HUES48 (cell line): ENCODE data around the gene NEU2.

Experiments
- H3K27ac ChIP-seq: one replicate; pipeline ENCODE4 v1.7.0; 2013; ENCODE audit warnings: low read depth, low read length, inconsistent platforms
- H3K27me3 ChIP-seq: 2 replicates; pipeline ENCODE4 v1.6.1; 2013; ENCODE audit warnings: mild to moderate bottlenecking, low read length; ENCODE audit not compliant: control insufficient read depth, insufficient read depth
- H3K36me3 ChIP-seq: 2 replicates; pipeline ENCODE4 v1.6.1; 2013; ENCODE audit warnings: low read length; ENCODE audit not compliant: control insufficient read depth, insufficient read depth
- H3K4me1 ChIP-seq: 2 replicates; pipeline ENCODE4 v1.6.1; 2013; ENCODE audit warnings: mild to moderate bottlenecking, low read length; ENCODE audit not compliant: control insufficient read depth, insufficient read depth
- H3K4me3 ChIP-seq: 2 replicates; pipeline ENCODE4 v1.5.1; 2013; ENCODE audit warnings: mild to moderate bottlenecking, low read depth, low read length
- H3K9ac ChIP-seq: 2 replicates; pipeline ENCODE4 v1.6.1; 2013; ENCODE audit warnings: mild to moderate bottlenecking, low read depth, low read length, moderate library complexity
- H3K9me3 ChIP-seq: 2 replicates; pipeline ENCODE4 v1.6.1; 2013; ENCODE audit warnings: low read length; ENCODE audit not compliant: control insufficient read depth, insufficient read depth

Gene NEU2

GRCh38 chr2:233000886-233001750 is 31.4 kb upstream of the NEU2 start:
- H3K4me1 ChIP-seq, result no peaks in the 10 kb centered on the region
- H3K27ac ChIP-seq, result no peak overlapping the region
- no peak overlapping the region for H3K9ac ChIP-seq
- no peak overlapping the region for H3K4me3 ChIP-seq
- no peaks in the 10 kb centered on the region for H3K36me3 ChIP-seq
- H3K9me3 ChIP-seq, result no peaks in the 10 kb centered on the region
- H3K27me3 ChIP-seq, result no peaks in the 10 kb centered on the region

GRCh38 chr2:233002829-233003657 is 29.4 kb upstream of the NEU2 start:
- no peaks in the 10 kb centered on the region for H3K36me3 ChIP-seq
- H3K9ac ChIP-seq, result no peak overlapping the region
- H3K27ac ChIP-seq, result no peak overlapping the region
- H3K4me1 ChIP-seq, result no peaks in the 10 kb centered on the region
- H3K9me3 ChIP-seq, result no peaks in the 10 kb centered on the region
- H3K27me3 ChIP-seq, result no peaks in the 10 kb centered on the region
- H3K4me3 ChIP-seq, result no peak overlapping the region

DNA sequence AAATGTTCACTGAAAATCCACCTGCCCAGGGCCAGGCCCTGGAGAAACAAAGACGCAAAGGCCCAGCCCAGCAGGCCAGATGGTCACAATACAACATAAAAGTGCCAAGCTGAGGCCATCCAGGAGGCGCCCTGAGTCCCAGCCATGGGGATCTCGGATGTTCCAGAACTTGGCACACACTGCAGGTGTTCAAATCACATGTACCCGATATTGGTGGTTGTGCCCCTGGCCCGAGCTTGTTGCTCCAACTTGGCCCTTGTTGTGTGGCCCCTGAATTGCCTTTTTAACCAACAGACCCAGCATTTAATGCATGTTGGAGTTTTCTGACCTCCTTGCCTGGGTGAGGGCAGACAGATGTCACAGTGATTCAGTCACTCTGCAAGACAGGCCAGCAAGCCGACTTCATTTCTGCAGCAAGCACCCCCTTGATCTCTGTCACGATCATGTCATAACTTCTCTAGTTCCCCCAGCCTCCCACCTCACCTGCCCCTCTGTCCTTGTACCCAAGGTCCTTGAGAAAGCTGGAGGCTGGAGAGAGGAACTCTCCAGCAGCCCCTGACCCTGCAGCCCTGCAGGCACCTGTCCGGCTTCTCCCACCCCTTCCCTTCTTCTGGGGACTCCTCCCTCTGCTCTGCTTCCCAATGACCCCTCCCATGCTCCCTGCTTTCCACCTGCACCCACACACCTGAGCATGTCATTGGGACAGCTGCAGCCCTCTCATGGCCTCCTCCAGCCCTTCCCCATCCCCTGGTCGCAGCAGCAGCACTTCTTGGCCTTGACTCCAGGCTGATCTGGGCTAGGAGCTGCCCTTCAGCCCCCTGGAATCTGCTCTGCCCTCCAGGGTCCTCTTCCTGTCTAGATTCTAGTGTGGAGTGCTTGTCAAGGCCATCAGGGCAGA is 28.6 kb upstream of the NEU2 start:
- Histone ChIP-seq H3K4me1 (no peaks in the 10 kb centered on the region), H3K27ac (no peak overlapping the region), H3K9ac (no peak overlapping the region), H3K36me3 (no peaks in the 10 kb centered on the region), H3K4me3 (no peak overlapping the region), H3K9me3 (no peaks in the 10 kb centered on the region), H3K27me3 (no peaks in the 10 kb centered on the region)

- Histone ChIP-seq H3K9ac (no peak overlapping the region), H3K4me1 (no peaks in the 10 kb centered on the region), H3K9me3 (no peaks in the 10 kb centered on the region), H3K27ac (no peak overlapping the region), H3K27me3 (no peaks in the 10 kb centered on the region), H3K4me3 (no peak overlapping the region), H3K36me3 (no peaks in the 10 kb centered on the region)
Measured at GRCh38 chr2:233005096-233005495, 27.4 kb upstream of the NEU2 start.

GRCh38 chr2:233006648-233007047 is 25.8 kb upstream of the NEU2 start:
- Histone ChIP-seq H3K27ac (no peak overlapping the region), H3K36me3 (no peaks in the 10 kb centered on the region), H3K4me1 (no peaks in the 10 kb centered on the region), H3K27me3 (no peaks in the 10 kb centered on the region), H3K4me3 (no peak overlapping the region), H3K9ac (no peak overlapping the region), H3K9me3 (no peaks in the 10 kb centered on the region)

DNA sequence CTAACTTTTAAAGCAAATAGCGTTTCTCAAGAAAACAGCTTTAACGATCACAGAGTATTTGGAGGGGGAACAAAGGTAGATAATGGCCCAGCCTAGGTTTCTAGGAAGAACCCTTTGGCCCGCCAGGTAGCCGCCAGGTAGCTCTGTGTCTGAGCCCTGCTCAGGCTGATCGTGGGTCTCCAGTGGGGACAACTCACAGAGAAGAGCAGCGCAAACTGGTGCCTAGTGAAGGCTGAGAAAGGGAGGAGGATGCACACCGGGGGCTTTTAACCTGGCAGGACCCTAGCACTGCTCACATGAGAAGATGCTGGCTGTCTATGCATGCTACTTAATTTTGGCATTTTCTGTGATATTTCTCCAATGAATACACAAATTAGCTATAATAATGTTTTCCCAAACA is 25.2 kb upstream of the NEU2 start:
- Histone ChIP-seq H3K4me1 (no peaks in the 10 kb centered on the region), H3K36me3 (no peaks in the 10 kb centered on the region), H3K27me3 (no peaks in the 10 kb centered on the region), H3K4me3 (no peak overlapping the region), H3K9me3 (no peaks in the 10 kb centered on the region), H3K27ac (no peak overlapping the region), H3K9ac (no peak overlapping the region)

- H3K27ac ChIP-seq, result no peak overlapping the region
- H3K4me1 ChIP-seq, result no peaks in the 10 kb centered on the region
- no peaks in the 10 kb centered on the region for H3K36me3 ChIP-seq
- H3K9me3 ChIP-seq, result no peaks in the 10 kb centered on the region
- no peak overlapping the region for H3K9ac ChIP-seq
- H3K27me3 ChIP-seq, result no peaks in the 10 kb centered on the region
- no peak overlapping the region for H3K4me3 ChIP-seq
Measured at GRCh38 chr2:233007739-233008138, 24.7 kb upstream of the NEU2 start.

GRCh38 chr2:233009661-233010060 is 22.8 kb upstream of the NEU2 start:
- Histone ChIP-seq H3K36me3 (no peaks in the 10 kb centered on the region), H3K9ac (no peak overlapping the region), H3K4me3 (no peak overlapping the region), H3K27me3 (no peaks in the 10 kb centered on the region), H3K27ac (no peak overlapping the region), H3K9me3 (no peaks in the 10 kb centered on the region), H3K4me1 (no peaks in the 10 kb centered on the region)

DNA sequence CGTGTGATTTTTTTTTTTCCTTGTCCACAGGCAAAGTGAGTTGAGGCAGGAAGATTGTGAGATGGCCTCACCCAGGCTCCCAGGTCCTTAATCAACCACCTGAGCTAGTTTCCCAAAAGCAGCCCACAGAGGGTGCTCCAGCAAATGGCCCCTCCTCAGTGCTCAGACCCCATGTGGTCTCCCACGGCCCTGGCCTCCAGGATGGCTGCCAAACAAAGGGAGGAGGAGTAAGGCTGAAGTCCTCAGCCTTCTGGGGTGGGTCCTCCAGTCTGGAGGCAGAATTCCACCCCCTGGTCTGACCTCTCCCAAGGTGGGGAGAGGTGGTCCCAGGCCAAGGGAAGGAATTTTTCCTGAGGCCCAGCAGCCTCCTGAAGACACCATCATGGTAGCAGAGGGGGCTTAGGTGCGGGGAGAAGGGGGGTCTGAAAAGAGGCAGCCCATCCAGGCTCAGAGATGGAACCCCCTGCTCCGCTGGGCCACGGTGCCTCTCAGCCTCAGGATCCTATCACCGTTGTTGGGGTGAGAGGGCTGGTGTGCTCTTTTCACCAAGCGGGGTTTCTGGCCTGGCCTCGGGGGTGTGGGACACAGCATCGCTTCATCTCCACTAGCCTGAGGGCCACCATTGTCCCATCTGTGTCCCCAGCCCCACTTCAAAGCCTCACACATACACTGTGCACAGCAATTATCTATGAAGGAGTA is 21.8 kb upstream of the NEU2 start:
- no peak overlapping the region for H3K4me3 ChIP-seq
- H3K4me1 ChIP-seq, result no peaks in the 10 kb centered on the region

GRCh38 chr2:233011268-233011650 is 21.2 kb upstream of the NEU2 start:
- H3K9me3 ChIP-seq, result no peaks in the 10 kb centered on the region
- H3K9ac ChIP-seq, result no peak overlapping the region
- no peaks in the 10 kb centered on the region for H3K27me3 ChIP-seq
- H3K27ac ChIP-seq, result no peak overlapping the region
- H3K4me3 ChIP-seq, result no peak overlapping the region
- H3K4me1 ChIP-seq, result no peaks in the 10 kb centered on the region
- no peaks in the 10 kb centered on the region for H3K36me3 ChIP-seq

More for the DNA sequence above, 21.8 kb upstream of the NEU2 start:
- Histone ChIP-seq H3K27ac (no peak overlapping the region), H3K9ac (no peak overlapping the region), H3K9me3 (no peaks in the 10 kb centered on the region), H3K36me3 (no peaks in the 10 kb centered on the region), H3K27me3 (no peaks in the 10 kb centered on the region)
